ENCODE measurements around the gene PARK7. TPM values are rescaled to one million over a fixed set of nuclear protein-coding genes. Genes with fewer than 3 reads are reported as not detected.
"Not testable (repeated sequence)": the region's sequence is repeated elsewhere in the genome, so short reads cannot be mapped to it uniquely, and the experiment has no call there.

The PARK7 gene
- total RNA-seq, 2 experiments from 2014 or later: 138 to 306 TPM

DNA sequence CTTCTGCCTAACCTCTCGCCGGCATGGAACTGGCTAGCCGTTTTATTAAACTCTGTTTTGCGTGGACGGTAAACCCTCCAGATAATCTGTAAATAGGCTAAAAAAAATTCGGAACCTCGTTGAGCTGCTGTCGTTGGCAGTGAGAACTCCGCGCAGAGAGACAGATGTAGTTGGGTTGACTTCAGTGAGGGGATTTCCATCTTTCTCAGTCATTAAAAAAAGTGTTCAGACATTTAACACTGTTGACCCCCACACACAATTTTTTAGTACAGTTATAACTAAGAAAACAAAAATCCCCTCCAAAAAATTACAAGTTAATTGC, 464 bp downstream of the PARK7 start:
- no peak for DNase-seq (ENCODE audit: low spot score)
- peaks cover 30% of the 10 kb centered on the region for H3K4me1 ChIP-seq (ENCODE audit: insufficient read depth, low read length, poor library complexity, severe bottlenecking)
- peaks cover 4% of the 10 kb centered on the region; the same call in 1 of the 2 replicates for H4K20me1 ChIP-seq (ENCODE audit: insufficient read depth, low read length)
- TF ChIP-seq, protein P1, sequence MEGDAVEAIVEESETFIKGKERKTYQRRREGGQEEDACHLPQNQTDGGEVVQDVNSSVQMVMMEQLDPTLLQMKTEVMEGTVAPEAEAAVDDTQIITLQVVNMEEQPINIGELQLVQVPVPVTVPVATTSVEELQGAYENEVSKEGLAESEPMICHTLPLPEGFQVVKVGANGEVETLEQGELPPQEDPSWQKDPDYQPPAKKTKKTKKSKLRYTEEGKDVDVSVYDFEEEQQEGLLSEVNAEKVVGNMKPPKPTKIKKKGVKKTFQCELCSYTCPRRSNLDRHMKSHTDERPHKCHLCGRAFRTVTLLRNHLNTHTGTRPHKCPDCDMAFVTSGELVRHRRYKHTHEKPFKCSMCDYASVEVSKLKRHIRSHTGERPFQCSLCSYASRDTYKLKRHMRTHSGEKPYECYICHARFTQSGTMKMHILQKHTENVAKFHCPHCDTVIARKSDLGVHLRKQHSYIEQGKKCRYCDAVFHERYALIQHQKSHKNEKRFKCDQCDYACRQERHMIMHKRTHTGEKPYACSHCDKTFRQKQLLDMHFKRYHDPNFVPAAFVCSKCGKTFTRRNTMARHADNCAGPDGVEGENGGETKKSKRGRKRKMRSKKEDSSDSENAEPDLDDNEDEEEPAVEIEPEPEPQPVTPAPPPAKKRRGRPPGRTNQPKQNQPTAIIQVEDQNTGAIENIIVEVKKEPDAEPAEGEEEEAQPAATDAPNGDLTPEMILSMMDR (conservative IDR thresholded peaks at IDR 0.05; ENCODE audit: low read length): no peak
- TF ChIP-seq EZH2phosphoT487 (IDR thresholded peaks at IDR 0.05; ENCODE audit: borderline replicate concordance, low read depth, low read length): no peak
- POLR2A ChIA-PET: interaction anchor here (1.4 kb wide), 1 partner anchor 14 kb away, joined by 3 read pairs; no protein-coding TSS in a partner anchor
- BruUV-seq (replicated peaks): no TSS peak
- H3K9me3 ChIP-seq (ENCODE audit: low read length): no peaks in the 10 kb centered on the region
- H2AFZ ChIP-seq (ENCODE audit: low read length): peak overlapping the region; percentile 14; the same call in 1 of the 2 replicates
- H3K4me3 ChIP-seq (ENCODE audit: low read depth, low read length, poor library complexity, severe bottlenecking): peak overlapping the region; percentile 84
- H3K4me2 ChIP-seq (ENCODE audit: low read length): peak overlapping the region; percentile 87
- H3K9me2 ChIP-seq (ENCODE audit: insufficient read depth, low read length): no peaks in the 10 kb centered on the region
- H3K36me3 ChIP-seq (ENCODE audit: insufficient read depth, low read length): peaks cover 43% of the 10 kb centered on the region
- intact Hi-C loops (cut with micrococcal nuclease; ENCODE audit: unreplicated experiment): loop anchor here (5.0 kb wide), 1 partner anchor 190 kb away; the partner anchor contains the start of gene VAMP3
- peak overlapping the region; percentile 39 for H3K27ac ChIP-seq (ENCODE audit: low read depth, low read length, poor library complexity, severe bottlenecking)
- CTCF ChIA-PET (ENCODE audit: unreplicated experiment): no interaction called here
- H3K79me2 ChIP-seq (ENCODE audit: insufficient read depth, low read depth, low read length): peaks cover 37% of the 10 kb centered on the region

DNA sequence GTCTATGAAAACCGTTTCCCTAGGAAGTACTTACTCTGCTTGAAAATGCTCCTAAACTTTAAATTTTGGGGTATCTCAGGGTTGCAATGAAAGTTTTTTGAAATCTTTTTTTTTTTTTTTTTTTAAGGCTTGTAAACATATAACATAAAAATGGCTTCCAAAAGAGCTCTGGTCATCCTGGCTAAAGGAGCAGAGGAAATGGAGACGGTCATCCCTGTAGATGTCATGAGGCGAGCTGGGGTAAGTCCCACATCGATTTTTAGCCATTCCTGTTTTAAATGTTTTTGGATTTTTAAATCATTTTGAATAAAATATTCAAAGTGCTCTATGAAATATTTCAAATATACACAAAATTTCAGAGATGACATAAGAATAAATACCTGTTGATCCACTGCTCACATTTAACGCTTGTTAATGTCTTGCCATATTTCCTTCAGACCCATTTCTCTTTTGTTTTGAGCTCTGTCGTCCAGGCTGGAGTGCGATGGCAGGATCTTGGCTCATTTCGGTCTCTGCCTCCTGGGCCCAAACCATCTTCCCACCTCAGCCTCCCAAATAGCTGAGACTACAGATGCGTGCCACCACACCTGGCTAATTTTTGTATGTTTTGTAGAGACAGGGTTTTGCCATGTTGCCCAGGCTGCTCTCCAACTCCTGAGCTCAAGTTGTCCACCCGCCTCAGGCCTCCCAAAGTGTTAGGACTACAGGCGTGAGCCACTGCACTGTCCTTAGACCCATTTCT, 1.3 kb downstream of the PARK7 start:
- no peaks in the 10 kb centered on the region for H3K9me2 ChIP-seq (ENCODE audit: insufficient read depth, low read length)
- H3K4me3 ChIP-seq (ENCODE audit: low read depth, low read length, poor library complexity, severe bottlenecking): peak overlapping the region; percentile 84
- BruUV-seq (replicated peaks): no TSS peak
- peaks cover 38% of the 10 kb centered on the region for H3K4me1 ChIP-seq (ENCODE audit: insufficient read depth, low read length, poor library complexity, severe bottlenecking)
- peaks cover 6% of the 10 kb centered on the region; the same call in 1 of the 2 replicates for H4K20me1 ChIP-seq (ENCODE audit: insufficient read depth, low read length)
- peaks cover 52% of the 10 kb centered on the region for H3K36me3 ChIP-seq (ENCODE audit: insufficient read depth, low read length)
- ChIA-PET POLR2A (interaction anchor here (0.6 to 1.4 kb wide), 3 partner anchors 9 to 54 kb away, joined by 3 to 9 read pairs (median 3); no protein-coding TSS in a partner anchor), CTCF (ENCODE audit: unreplicated experiment) (interaction anchor here (0.6 kb wide), 1 partner anchor 31 kb away, joined by 3 read pairs; no protein-coding TSS in a partner anchor)
- H3K4me2 ChIP-seq (ENCODE audit: low read length): peak overlapping the region; percentile 87
- H3K9me3 ChIP-seq (ENCODE audit: low read length): no peaks in the 10 kb centered on the region
- no peak for DNase-seq (ENCODE audit: low spot score)
- peaks cover 45% of the 10 kb centered on the region for H3K79me2 ChIP-seq (ENCODE audit: insufficient read depth, low read depth, low read length)
- no peak overlapping the region for H2AFZ ChIP-seq (ENCODE audit: low read length)
- H3K27ac ChIP-seq (ENCODE audit: low read depth, low read length, poor library complexity, severe bottlenecking): peak overlapping the region; percentile 39
- no peak for TF ChIP-seq EZH2phosphoT487 (IDR thresholded peaks at IDR 0.05; ENCODE audit: borderline replicate concordance, low read depth, low read length)
- TF ChIP-seq, protein P1 (conservative IDR thresholded peaks at IDR 0.05; ENCODE audit: low read length): no peak
- intact Hi-C loops (cut with micrococcal nuclease; ENCODE audit: unreplicated experiment): loop anchor here (5.0 kb wide), 1 partner anchor 191 kb away; the partner anchor contains the start of gene VAMP3

DNA sequence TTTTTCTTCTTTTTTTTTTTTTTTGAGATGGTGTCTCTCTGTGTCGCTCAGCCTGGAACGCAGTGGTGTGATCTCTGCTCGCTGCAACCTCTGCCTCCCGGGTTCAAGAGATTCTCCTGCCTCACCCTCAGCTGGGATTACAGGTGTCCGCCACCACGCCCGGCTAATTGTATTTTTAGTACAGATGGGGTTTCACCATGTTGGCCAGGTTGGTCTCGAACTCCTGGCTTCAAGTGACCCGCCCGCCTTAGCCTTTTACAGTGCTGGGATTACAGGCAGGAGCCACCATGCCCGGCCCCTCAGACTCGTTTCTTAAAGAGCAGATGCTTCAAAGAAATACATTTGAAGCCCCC, 1.8 kb downstream of the PARK7 start:
- POLR2A ChIA-PET: interaction anchor here (1.0 kb wide), 1 partner anchor 54 kb away, joined by 9 read pairs; no protein-coding TSS in a partner anchor
- H3K9me2 ChIP-seq (ENCODE audit: insufficient read depth, low read length); H3K9me3 ChIP-seq (ENCODE audit: low read length); CTCF ChIA-PET (ENCODE audit: unreplicated experiment); DNase-seq (ENCODE audit: low spot score); H4K20me1 ChIP-seq (ENCODE audit: insufficient read depth, low read length); BruUV-seq (replicated peaks); H2AFZ ChIP-seq (ENCODE audit: low read length); H3K27ac ChIP-seq (ENCODE audit: low read depth, low read length, poor library complexity, severe bottlenecking): not testable (repeated sequence)
- Histone ChIP-seq H3K79me2 (ENCODE audit: insufficient read depth, low read depth, low read length) (peaks cover 49% of the 10 kb centered on the region), H3K36me3 (ENCODE audit: insufficient read depth, low read length) (peaks cover 56% of the 10 kb centered on the region), H3K4me1 (ENCODE audit: insufficient read depth, low read length, poor library complexity, severe bottlenecking) (peaks cover 38% of the 10 kb centered on the region), H3K4me3 (ENCODE audit: low read depth, low read length, poor library complexity, severe bottlenecking) (peak overlapping the region; percentile 84), H3K4me2 (ENCODE audit: low read length) (peak overlapping the region; percentile 87)
- intact Hi-C loops (cut with micrococcal nuclease; ENCODE audit: unreplicated experiment): loop anchor here (5.0 kb wide), 1 partner anchor 191 kb away; the partner anchor contains the start of gene VAMP3

DNA sequence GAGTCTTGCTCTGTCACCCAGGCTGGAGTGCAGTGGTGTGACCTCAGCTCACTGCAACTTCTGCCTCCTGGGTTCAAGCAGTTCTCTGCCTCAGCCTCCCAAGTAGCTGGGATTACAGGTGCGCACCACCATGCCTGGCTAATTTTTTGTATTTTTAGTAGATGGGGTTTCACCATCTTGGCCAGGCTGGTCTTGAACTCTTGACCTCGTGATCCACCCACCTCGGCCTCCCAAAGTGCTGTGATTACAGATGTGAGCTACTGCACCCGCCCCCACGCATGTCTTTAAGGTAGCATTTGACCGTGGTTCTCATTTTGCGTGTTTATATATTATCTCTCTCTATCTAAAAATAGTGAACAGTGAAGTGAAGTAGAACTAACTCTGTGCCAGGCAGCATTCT, 2.3 kb downstream of the PARK7 start:
- H2AFZ ChIP-seq (ENCODE audit: low read length); H3K9me3 ChIP-seq (ENCODE audit: low read length); H3K27ac ChIP-seq (ENCODE audit: low read depth, low read length, poor library complexity, severe bottlenecking); CTCF ChIA-PET (ENCODE audit: unreplicated experiment); POLR2A ChIA-PET; DNase-seq (ENCODE audit: low spot score); H3K4me3 ChIP-seq (ENCODE audit: low read depth, low read length, poor library complexity, severe bottlenecking); H3K4me2 ChIP-seq (ENCODE audit: low read length); H3K9me2 ChIP-seq (ENCODE audit: insufficient read depth, low read length); H4K20me1 ChIP-seq (ENCODE audit: insufficient read depth, low read length); BruUV-seq (replicated peaks): not testable (repeated sequence)
- Histone ChIP-seq H3K36me3 (ENCODE audit: insufficient read depth, low read length) (peaks cover 61% of the 10 kb centered on the region), H3K79me2 (ENCODE audit: insufficient read depth, low read depth, low read length) (peaks cover 54% of the 10 kb centered on the region), H3K4me1 (ENCODE audit: insufficient read depth, low read length, poor library complexity, severe bottlenecking) (peaks cover 38% of the 10 kb centered on the region)
- intact Hi-C loops (cut with micrococcal nuclease; ENCODE audit: unreplicated experiment): loop anchor here (5.0 kb wide), 1 partner anchor 192 kb away; the partner anchor contains the start of gene VAMP3
